ENCODE results near the gene RPAP3.

DNA sequence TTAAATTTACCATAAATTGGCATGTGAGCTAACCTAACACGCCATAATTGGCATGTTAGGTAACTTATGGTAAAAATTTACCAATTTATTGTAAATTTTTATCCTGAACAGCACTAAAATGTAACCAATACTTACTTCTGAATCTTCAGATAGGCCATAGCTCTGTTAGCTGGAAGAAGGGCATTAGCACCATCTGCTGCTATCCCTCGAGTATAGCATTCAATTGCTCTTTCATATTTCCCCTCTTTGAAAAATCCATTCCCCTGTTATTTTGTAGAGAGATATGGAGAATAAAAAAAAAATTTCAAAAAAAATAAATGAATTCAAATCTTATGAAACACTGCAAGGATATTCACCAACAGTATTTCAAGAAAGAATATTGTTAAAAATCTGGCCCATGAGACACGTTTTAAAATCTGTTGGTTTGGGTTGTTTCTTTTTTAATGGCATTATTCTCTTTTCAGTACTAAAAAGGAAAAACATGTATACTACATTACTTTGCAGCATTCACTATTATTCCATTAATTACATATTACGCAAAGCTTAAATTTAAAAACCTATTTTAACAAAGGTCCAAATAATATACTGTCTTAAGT, 19.1 kb downstream of the RPAP3 start:
- no peak for TF ChIP-seq POLR2A (IDR thresholded peaks at IDR 0.05; ENCODE audit: low read depth, low read length)
- TF ChIP-seq POLR2AphosphoS5 (IDR thresholded peaks at IDR 0.05; ENCODE audit: low read depth, low read length) = no peak
- no peak for TF ChIP-seq TAF1 (IDR thresholded peaks at IDR 0.05; ENCODE audit: low read depth, low read length)
- TF ChIP-seq PAX5 (IDR thresholded peaks at IDR 0.05; ENCODE audit: insufficient read depth, low read length, severe bottlenecking) = no peak
